GM23338 (cell line): ENCODE results near the gene GAREM1. TPM values are rescaled to one million over a fixed set of nuclear protein-coding genes. Genes with fewer than 3 reads are reported as not detected.

ENCODE experiments used
- ATAC-seq: fragments of 200-7000 bp; cut with Tn5 transposase; 3 replicates; pipeline ENCODE4 v1.9.1; 2020
- DNase-seq: peaks from one replicate; pipeline ENCODE4 v3.0.0-alpha.2; 2015; ENCODE audit warnings: low spot score
- H2AFZ ChIP-seq: fragments of 200-600 bp; sonication (generic); 2 replicates; pipeline ENCODE4 v1.8.0; 2016; ENCODE audit warnings: antibody characterized with exemption, mild to moderate bottlenecking, moderate library complexity
- H3F3A ChIP-seq: fragments of 200-600 bp; sonication (generic); replicated peaks from 2 replicates; pipeline ENCODE4 v1.8.0; 2017; ENCODE audit warnings: antibody characterized with exemption, mixed run types, low read depth
- H3K27ac ChIP-seq: fragments of 200-600 bp; sonication (generic); 2 replicates; pipeline ENCODE4 v1.6.1; 2016; ENCODE audit warnings: low read depth
- H3K27me3 ChIP-seq: fragments of 200-600 bp; sonication (generic); 2 replicates; pipeline ENCODE4 v1.8.0; 2016; ENCODE audit warnings: mild to moderate bottlenecking, mixed run types, moderate library complexity; ENCODE audit not compliant: insufficient read depth
- H3K36me3 ChIP-seq: fragments of 200-600 bp; sonication (generic); 2 replicates; pipeline ENCODE4 v1.8.0; 2016; ENCODE audit warnings: mild to moderate bottlenecking; ENCODE audit not compliant: insufficient read depth
- H3K4me1 ChIP-seq: fragments of 200-600 bp; sonication (generic); 2 replicates; pipeline ENCODE4 v1.8.0; 2016; ENCODE audit warnings: mild to moderate bottlenecking, moderate library complexity; ENCODE audit not compliant: insufficient read depth
- H3K4me2 ChIP-seq: fragments of 200-600 bp; sonication (generic); 2 replicates; pipeline ENCODE4 v1.7.1; 2017; ENCODE audit warnings: mixed run types
- H3K4me3 ChIP-seq: fragments of 200-600 bp; sonication (generic); 2 replicates; pipeline ENCODE4 v1.6.1; 2016; ENCODE audit warnings: mixed run types
- H3K79me2 ChIP-seq: fragments of 200-600 bp; sonication (generic); replicated peaks from 2 replicates; pipeline ENCODE4 v1.8.0; 2017; ENCODE audit warnings: mild to moderate bottlenecking; ENCODE audit not compliant: insufficient read depth
- H3K9me2 ChIP-seq: fragments of 200-600 bp; sonication (generic); 2 replicates; pipeline ENCODE4 v1.8.0; 2017; ENCODE audit not compliant: insufficient read depth
- H4K20me1 ChIP-seq: fragments of 200-600 bp; sonication (generic); replicated peaks from 2 replicates; pipeline ENCODE4 v1.8.0; 2017; ENCODE audit warnings: mild to moderate bottlenecking; ENCODE audit not compliant: insufficient read depth
- H3K27ac Mint-ChIP-seq: 2 replicates; pipeline ENCODE4 v1.8.0; 2020; ENCODE audit warnings: inconsistent platforms, mild to moderate bottlenecking, moderate library complexity, mixed read lengths
- H3K27me3 Mint-ChIP-seq: 3 replicates; pipeline ENCODE4 v1.8.0; 2022; ENCODE audit warnings: low read depth, mild to moderate bottlenecking, moderate library complexity, mixed read lengths, inconsistent platforms; ENCODE audit not compliant: insufficient read depth, poor library complexity
- H3K36me3 Mint-ChIP-seq: 3 replicates; pipeline ENCODE4 v1.8.0; 2021; ENCODE audit warnings: low read depth, mild to moderate bottlenecking, inconsistent platforms, moderate library complexity, mixed read lengths
- H3K4me1 Mint-ChIP-seq: 3 replicates; pipeline ENCODE4 v1.8.0; 2020; ENCODE audit warnings: mild to moderate bottlenecking, inconsistent platforms, mixed read lengths
- H3K4me3 Mint-ChIP-seq: 3 replicates; pipeline ENCODE4 v1.8.0; 2021; ENCODE audit warnings: moderate library complexity, mild to moderate bottlenecking, inconsistent platforms, mixed read lengths
- H3K9me3 Mint-ChIP-seq: 3 replicates; pipeline ENCODE4 v1.8.0; 2020; ENCODE audit warnings: moderate library complexity, mild to moderate bottlenecking, inconsistent platforms, mixed read lengths
- CREB1 ChIP-seq: fragments of 250-450 bp; sonication (Bioruptor Pico); IDR thresholded peaks from 2 replicates; pipeline ENCODE4 v1.5.0; 2020; ENCODE audit warnings: low read depth, mild to moderate bottlenecking, moderate library complexity
- EZH2 ChIP-seq: fragments of 200-600 bp; sonication (generic); IDR thresholded peaks from one replicate; pipeline ENCODE4 v1.8.0; 2017; ENCODE audit warnings: antibody characterized with exemption, mild to moderate bottlenecking, low read depth; ENCODE audit not compliant: unreplicated experiment
- JUNB ChIP-seq: IDR thresholded peaks from one replicate; pipeline ENCODE4 v1.6.1; 2016; ENCODE audit warnings: antibody characterized with exemption; ENCODE audit not compliant: unreplicated experiment
- NANOG ChIP-seq: IDR thresholded peaks from 2 replicates; pipeline ENCODE4 v1.6.1; 2016; ENCODE audit warnings: antibody characterized with exemption, borderline replicate concordance
- POLR2AphosphoS5 ChIP-seq: IDR thresholded peaks from 2 replicates; pipeline ENCODE4 v1.6.1; 2016; ENCODE audit warnings: antibody characterized with exemption, low read depth
- STAT1 ChIP-seq: IDR thresholded peaks from one replicate; pipeline ENCODE4 v1.6.1; 2016; ENCODE audit warnings: antibody characterized with exemption; ENCODE audit not compliant: unreplicated experiment
- ZNF114 ChIP-seq: fragments of 250-450 bp; sonication (Bioruptor Pico); IDR thresholded peaks from 2 replicates; pipeline ENCODE4 v1.5.0; 2020; ENCODE audit warnings: mild to moderate bottlenecking, moderate library complexity
- polyA plus RNA-seq: library from polyadenylated mRNA; unstranded; fragments of >200 nt; fragmentation: Nextera tagmentation; extraction: Ambion mirVana; gene quantifications from 2 replicates; pipeline ENCODE4 v1.2.1, GENCODE V29; 2016
- total RNA-seq: library from RNA; depleted of rRNA; stranded (reverse); fragments of >200 nt; shearing (Covaris generic); gene quantifications from 2 replicates; pipeline ENCODE4 v1.2.3, GENCODE V29; 2014
- TF ChIP-seq, protein P1 (sequence below), 2 experiments: fragments of 200-600 bp in 1 of 2; sonication (generic) in 1 of 2; conservative IDR thresholded peaks; 2 replicates each; pipeline versions ENCODE4 v1.5.1 to v1.6.1; 2016 to 2017; ENCODE audit warnings: antibody characterized with exemption in 2 of 2, low read depth in 2 of 2, mild to moderate bottlenecking in 2 of 2, moderate library complexity in 1 of 2
- TF ChIP-seq, protein P2 (sequence below): fragments of 250-450 bp; sonication (Bioruptor Pico); IDR thresholded peaks from 2 replicates; pipeline ENCODE4 v1.5.0; 2020; ENCODE audit warnings: mild to moderate bottlenecking, moderate library complexity

The GAREM1 gene
- total and polyA plus RNA-seq, 2 experiments from 2014 or later: 2.7 to 6.0 TPM

DNA sequence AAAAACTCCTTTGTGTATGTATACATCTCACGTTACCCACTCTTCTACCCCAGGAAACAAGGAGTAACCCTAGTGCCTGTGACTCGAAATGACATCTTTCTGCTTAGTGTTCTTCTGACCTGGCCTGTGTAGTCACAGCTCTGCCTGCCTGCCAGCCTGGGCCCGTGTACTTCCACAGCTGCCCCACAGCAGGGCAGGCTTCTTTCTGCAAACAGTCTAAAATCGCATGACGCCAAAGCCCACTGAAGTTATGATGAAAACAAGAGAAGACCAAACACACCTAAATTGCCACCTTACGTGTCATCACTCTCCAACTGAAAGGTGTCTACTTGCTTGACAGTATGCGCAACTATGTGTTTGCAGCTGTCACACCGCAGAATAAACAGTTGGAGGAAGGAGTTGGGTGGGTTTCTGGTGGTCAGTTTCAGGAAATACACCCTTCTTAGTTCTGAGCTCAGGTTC, 1.5 kb downstream of the GAREM1 start:
- peak; percentile 6; the same call in 1 of the 3 replicates for ATAC-seq
- peaks cover 34% of the 10 kb centered on the region for H3K4me1 ChIP-seq
- TF ChIP-seq POLR2AphosphoS5: no peak
- TF ChIP-seq, protein P1, sequence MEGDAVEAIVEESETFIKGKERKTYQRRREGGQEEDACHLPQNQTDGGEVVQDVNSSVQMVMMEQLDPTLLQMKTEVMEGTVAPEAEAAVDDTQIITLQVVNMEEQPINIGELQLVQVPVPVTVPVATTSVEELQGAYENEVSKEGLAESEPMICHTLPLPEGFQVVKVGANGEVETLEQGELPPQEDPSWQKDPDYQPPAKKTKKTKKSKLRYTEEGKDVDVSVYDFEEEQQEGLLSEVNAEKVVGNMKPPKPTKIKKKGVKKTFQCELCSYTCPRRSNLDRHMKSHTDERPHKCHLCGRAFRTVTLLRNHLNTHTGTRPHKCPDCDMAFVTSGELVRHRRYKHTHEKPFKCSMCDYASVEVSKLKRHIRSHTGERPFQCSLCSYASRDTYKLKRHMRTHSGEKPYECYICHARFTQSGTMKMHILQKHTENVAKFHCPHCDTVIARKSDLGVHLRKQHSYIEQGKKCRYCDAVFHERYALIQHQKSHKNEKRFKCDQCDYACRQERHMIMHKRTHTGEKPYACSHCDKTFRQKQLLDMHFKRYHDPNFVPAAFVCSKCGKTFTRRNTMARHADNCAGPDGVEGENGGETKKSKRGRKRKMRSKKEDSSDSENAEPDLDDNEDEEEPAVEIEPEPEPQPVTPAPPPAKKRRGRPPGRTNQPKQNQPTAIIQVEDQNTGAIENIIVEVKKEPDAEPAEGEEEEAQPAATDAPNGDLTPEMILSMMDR (conservative IDR thresholded peaks at IDR 0.05; ENCODE audit: low read depth in 2 of 2): peak in 1 of 2 experiments; percentile 21; a peak in 1 of 4 replicates
- H4K20me1 ChIP-seq: peaks cover 10% of the 10 kb centered on the region; the same call in 1 of the 2 replicates
- H3K9me2 ChIP-seq: no peaks in the 10 kb centered on the region
- peaks cover 37% of the 10 kb centered on the region for H3K27me3 ChIP-seq
- H3K27ac ChIP-seq: no peak overlapping the region
- H3K4me2 ChIP-seq: peak overlapping the region; percentile 95
- no peak for DNase-seq
- H3K9me3 Mint-ChIP-seq: no peaks in the 10 kb centered on the region
- H3K4me1 Mint-ChIP-seq: peaks cover 32% of the 10 kb centered on the region
- no peaks in the 10 kb centered on the region for H3K36me3 ChIP-seq
- H3K27me3 Mint-ChIP-seq: peaks cover 20% of the 10 kb centered on the region
- no peaks in the 10 kb centered on the region; the same call in 2 of the 3 replicates for H3K36me3 Mint-ChIP-seq
- peak overlapping the region; percentile 81 for H3K4me3 ChIP-seq
- peaks cover 40% of the 10 kb centered on the region for H3K79me2 ChIP-seq
- peak overlapping the region; percentile 82 for H3K4me3 Mint-ChIP-seq
- H3F3A ChIP-seq: peaks cover 4% of the 10 kb centered on the region; the same call in 1 of the 2 replicates
- no peak overlapping the region for H3K27ac Mint-ChIP-seq
- no peak overlapping the region for H2AFZ ChIP-seq

DNA sequence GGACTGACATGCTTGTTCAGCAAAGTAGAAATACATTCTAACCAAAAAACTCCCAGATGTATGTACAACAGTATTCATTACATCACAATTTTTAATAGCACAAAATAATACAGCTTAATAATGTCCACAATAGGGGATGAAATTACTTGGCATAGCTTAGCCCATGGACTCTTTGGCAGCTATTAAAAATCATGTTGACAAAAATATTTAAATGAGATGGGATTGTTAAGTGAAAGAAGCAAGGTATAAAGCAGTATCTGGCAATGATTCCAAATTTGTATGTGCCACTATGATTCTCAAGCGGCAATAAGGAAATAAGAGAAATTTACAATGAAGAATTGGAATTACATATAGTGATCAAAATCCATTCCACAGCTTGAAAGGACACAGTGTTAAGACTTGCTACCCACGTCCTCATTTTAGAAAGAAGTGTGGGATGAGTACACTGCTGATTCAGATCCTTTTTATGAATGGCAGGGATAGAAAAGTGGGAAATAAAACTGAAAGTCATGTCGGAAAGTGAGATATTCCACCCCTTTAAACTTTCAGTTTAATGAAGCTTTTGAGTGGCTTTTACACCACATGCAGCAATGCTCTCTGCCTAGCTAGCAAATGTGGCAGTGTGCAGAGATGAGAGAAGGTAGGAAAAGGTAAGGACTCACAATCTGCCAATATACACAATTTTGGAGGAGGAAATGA, 2.4 kb downstream of the GAREM1 start:
- no peak for ATAC-seq
- H3K4me3 Mint-ChIP-seq: no peak overlapping the region
- H3K4me1 Mint-ChIP-seq: peaks cover 33% of the 10 kb centered on the region
- Histone ChIP-seq H3K79me2 (peaks cover 47% of the 10 kb centered on the region), H3K4me3 (no peak overlapping the region), H2AFZ (no peak overlapping the region), H3F3A (peaks cover 4% of the 10 kb centered on the region; the same call in 1 of the 2 replicates), H3K4me2 (peak overlapping the region; percentile 32; the same call in 1 of the 2 replicates), H3K9me2 (no peaks in the 10 kb centered on the region), H4K20me1 (peaks cover 10% of the 10 kb centered on the region; the same call in 1 of the 2 replicates), H3K27me3 (peaks cover 32% of the 10 kb centered on the region), H3K27ac (no peak overlapping the region), H3K4me1 (peaks cover 34% of the 10 kb centered on the region), H3K36me3 (no peaks in the 10 kb centered on the region)
- no peak for DNase-seq
- peaks cover 20% of the 10 kb centered on the region for H3K27me3 Mint-ChIP-seq
- H3K27ac Mint-ChIP-seq: no peak overlapping the region
- no peaks in the 10 kb centered on the region for H3K9me3 Mint-ChIP-seq
- H3K36me3 Mint-ChIP-seq: no peaks in the 10 kb centered on the region; the same call in 2 of the 3 replicates
- TF ChIP-seq, protein P1 (conservative IDR thresholded peaks at IDR 0.05; ENCODE audit: low read depth in 2 of 2): no peak
- TF ChIP-seq JUNB: no peak
- no peak for TF ChIP-seq EZH2
- no peak for TF ChIP-seq NANOG
- TF ChIP-seq CREB1 (CRISPR knock-in tag): no peak
- TF ChIP-seq, protein P2, sequence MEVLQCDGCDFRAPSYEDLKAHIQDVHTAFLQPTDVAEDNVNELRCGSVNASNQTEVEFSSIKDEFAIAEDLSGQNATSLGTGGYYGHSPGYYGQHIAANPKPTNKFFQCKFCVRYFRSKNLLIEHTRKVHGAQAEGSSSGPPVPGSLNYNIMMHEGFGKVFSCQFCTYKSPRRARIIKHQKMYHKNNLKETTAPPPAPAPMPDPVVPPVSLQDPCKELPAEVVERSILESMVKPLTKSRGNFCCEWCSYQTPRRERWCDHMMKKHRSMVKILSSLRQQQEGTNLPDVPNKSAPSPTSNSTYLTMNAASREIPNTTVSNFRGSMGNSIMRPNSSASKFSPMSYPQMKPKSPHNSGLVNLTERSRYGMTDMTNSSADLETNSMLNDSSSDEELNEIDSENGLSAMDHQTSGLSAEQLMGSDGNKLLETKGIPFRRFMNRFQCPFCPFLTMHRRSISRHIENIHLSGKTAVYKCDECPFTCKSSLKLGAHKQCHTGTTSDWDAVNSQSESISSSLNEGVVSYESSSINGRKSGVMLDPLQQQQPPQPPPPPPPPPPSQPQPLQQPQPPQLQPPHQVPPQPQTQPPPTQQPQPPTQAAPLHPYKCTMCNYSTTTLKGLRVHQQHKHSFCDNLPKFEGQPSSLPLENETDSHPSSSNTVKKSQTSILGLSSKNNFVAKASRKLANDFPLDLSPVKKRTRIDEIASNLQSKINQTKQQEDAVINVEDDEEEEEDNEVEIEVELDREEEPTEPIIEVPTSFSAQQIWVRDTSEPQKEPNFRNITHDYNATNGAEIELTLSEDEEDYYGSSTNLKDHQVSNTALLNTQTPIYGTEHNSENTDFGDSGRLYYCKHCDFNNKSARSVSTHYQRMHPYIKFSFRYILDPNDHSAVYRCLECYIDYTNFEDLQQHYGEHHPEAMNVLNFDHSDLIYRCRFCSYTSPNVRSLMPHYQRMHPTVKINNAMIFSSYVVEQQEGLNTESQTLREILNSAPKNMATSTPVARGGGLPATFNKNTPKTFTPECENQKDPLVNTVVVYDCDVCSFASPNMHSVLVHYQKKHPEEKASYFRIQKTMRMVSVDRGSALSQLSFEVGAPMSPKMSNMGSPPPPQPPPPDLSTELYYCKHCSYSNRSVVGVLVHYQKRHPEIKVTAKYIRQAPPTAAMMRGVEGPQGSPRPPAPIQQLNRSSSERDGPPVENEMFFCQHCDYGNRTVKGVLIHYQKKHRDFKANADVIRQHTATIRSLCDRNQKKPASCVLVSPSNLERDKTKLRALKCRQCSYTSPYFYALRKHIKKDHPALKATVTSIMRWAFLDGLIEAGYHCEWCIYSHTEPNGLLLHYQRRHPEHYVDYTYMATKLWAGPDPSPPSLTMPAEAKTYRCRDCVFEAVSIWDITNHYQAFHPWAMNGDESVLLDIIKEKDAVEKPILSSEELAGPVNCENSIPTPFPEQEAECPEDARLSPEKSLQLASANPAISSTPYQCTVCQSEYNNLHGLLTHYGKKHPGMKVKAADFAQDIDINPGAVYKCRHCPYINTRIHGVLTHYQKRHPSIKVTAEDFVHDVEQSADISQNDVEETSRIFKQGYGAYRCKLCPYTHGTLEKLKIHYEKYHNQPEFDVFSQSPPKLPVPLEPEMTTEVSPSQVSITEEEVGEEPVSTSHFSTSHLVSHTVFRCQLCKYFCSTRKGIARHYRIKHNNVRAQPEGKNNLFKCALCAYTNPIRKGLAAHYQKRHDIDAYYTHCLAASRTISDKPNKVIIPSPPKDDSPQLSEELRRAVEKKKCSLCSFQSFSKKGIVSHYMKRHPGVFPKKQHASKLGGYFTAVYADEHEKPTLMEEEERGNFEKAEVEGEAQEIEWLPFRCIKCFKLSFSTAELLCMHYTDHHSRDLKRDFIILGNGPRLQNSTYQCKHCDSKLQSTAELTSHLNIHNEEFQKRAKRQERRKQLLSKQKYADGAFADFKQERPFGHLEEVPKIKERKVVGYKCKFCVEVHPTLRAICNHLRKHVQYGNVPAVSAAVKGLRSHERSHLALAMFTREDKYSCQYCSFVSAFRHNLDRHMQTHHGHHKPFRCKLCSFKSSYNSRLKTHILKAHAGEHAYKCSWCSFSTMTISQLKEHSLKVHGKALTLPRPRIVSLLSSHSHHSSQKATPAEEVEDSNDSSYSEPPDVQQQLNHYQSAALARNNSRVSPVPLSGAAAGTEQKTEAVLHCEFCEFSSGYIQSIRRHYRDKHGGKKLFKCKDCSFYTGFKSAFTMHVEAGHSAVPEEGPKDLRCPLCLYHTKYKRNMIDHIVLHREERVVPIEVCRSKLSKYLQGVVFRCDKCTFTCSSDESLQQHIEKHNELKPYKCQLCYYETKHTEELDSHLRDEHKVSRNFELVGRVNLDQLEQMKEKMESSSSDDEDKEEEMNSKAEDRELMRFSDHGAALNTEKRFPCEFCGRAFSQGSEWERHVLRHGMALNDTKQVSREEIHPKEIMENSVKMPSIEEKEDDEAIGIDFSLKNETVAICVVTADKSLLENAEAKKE (CRISPR knock-in tag): no peak
- TF ChIP-seq STAT1: no peak
- no peak for TF ChIP-seq ZNF114 (CRISPR knock-in tag)
- TF ChIP-seq POLR2AphosphoS5: no peak
